Endometrium (tissue), 2 donors: Measurements from ENCODE around the gene KCNE1.
"Not testable (repeated sequence)": the region's sequence is repeated elsewhere in the genome, so short reads cannot be mapped to it uniquely, and the experiment has no call there.

ENCODE experiments used
- FAIRE-seq: peaks from 2 replicates; lab custom pipeline; 2012; peaks lifted over from hg19 to GRCh38; lab: Jason Lieb, UNC
- donor health status: control.
- donor health status: control.

Gene KCNE1

GRCh38 chr21:34407294-34407693, 104.7 kb downstream of the KCNE1 start:
- not testable (repeated sequence) for FAIRE-seq

DNA sequence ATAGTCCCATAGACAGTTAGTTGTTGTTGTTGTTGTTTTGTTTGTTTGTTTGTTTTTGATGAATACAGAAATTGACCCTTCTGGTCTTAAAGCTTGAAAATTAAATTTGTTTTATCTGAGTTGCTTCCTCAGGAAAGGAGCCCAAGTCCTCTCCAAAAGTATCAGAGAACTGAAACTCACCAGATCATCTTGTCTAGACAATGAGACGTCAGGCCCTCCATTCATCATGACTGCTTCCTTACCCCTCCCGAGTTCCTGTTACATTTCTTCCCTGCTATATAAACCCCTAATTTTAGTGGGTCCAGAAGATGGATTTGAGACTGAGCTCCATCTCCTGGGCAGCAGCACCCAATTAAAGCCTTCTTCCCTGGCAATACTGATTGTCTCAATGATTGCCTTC, 105.3 kb downstream of the KCNE1 start:
- FAIRE-seq: not testable (repeated sequence)

DNA sequence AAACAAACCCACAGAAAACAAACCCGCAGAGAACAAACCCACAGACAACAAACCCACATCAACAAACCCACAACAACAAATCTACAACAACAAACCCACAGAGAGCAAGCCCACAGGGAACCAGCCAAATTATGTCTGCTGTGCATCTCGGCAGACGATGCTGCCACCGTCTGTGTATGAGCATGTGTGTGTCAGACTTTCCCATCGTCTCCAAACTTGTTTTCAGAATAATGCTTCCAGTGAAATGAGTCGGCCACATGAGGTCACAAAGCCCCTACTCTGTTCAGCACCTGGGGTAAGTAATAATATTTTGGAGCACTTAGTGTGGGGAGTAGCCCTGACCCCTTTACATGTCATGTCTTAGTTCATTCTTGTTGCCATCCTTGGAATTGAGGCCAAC, 105.9 kb downstream of the KCNE1 start:
- FAIRE-seq: not testable (repeated sequence)

DNA sequence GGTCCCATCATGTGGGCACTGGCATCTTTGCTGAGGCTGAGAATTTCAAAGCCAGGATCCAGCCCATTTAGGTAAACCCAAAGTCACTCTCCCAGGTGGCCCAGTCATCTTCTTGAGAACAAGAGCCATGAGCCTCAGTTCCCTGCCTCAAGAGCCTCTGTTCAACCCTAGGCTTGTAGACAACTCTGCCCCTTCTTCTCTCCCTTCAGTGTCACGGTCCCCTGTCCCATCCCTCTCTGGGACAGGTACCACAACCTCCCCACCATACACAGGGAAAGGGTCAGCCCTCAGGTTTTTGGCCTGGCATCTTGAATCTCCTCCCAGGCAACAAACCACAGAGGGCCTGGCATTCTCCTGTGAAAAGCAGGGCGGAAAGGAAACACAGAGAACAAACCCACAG, 106.3 kb downstream of the KCNE1 start:
- not testable (repeated sequence) for FAIRE-seq

GRCh38 chr21:34404742-34405141, 107.3 kb downstream of the KCNE1 start:
- not testable (repeated sequence) for FAIRE-seq

DNA sequence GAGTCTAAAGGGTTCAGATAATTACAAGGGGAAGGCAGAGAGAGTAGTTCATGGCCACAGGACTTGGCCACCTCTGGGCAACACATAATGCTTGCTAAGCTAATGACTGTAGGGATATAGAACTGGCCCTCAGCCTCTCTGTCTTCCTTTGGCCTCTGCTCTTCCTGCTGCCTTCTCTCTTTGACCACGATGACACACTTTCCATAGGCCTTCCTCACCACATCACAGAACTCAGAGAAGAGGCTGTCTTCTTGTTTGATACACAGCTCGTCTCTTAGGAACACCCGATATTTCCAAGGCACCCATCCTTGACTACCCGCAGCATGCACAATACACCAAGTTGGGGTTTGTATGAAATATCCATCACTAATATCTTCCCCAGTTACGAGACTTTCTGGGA, 111.5 kb downstream of the KCNE1 start:
- not testable (repeated sequence) for FAIRE-seq
